GM23338 (cell line): ENCODE data around the gene MAN2A2.

Experiments used
- CREB1 ChIP-seq: fragments of 250-450 bp; sonication (Bioruptor Pico); IDR thresholded peaks from 2 replicates; pipeline ENCODE4 v1.5.0; 2020; ENCODE audit warnings: low read depth, mild to moderate bottlenecking, moderate library complexity
- EZH2 ChIP-seq: fragments of 200-600 bp; sonication (generic); IDR thresholded peaks from one replicate; pipeline ENCODE4 v1.8.0; 2017; ENCODE audit warnings: antibody characterized with exemption, mild to moderate bottlenecking, low read depth; ENCODE audit not compliant: unreplicated experiment
- EZH2phosphoT487 ChIP-seq: fragments of 200-600 bp; sonication (generic); IDR thresholded peaks from one replicate; pipeline ENCODE4 v1.8.1; 2018; ENCODE audit warnings: antibody characterized with exemption; ENCODE audit not compliant: unreplicated experiment
- POLR2AphosphoS5 ChIP-seq: IDR thresholded peaks from 2 replicates; pipeline ENCODE4 v1.6.1; 2016; ENCODE audit warnings: antibody characterized with exemption, low read depth
- REST ChIP-seq: IDR thresholded peaks from one replicate; pipeline ENCODE4 v1.6.1; 2018; ENCODE audit warnings: antibody characterized with exemption; ENCODE audit not compliant: unreplicated experiment
- TF ChIP-seq, protein P1 (sequence below), 2 experiments: fragments of 200-600 bp in 1 of 2; sonication (generic) in 1 of 2; conservative IDR thresholded peaks; 2 replicates each; pipeline versions ENCODE4 v1.5.1 to v1.6.1; 2016 to 2017; ENCODE audit warnings: antibody characterized with exemption in 2 of 2, low read depth in 2 of 2, mild to moderate bottlenecking in 2 of 2, moderate library complexity in 1 of 2

GRCh38 chr15:90959894-90960293 is 56.8 kb downstream of the MAN2A2 start:
- TF ChIP-seq, protein P1, sequence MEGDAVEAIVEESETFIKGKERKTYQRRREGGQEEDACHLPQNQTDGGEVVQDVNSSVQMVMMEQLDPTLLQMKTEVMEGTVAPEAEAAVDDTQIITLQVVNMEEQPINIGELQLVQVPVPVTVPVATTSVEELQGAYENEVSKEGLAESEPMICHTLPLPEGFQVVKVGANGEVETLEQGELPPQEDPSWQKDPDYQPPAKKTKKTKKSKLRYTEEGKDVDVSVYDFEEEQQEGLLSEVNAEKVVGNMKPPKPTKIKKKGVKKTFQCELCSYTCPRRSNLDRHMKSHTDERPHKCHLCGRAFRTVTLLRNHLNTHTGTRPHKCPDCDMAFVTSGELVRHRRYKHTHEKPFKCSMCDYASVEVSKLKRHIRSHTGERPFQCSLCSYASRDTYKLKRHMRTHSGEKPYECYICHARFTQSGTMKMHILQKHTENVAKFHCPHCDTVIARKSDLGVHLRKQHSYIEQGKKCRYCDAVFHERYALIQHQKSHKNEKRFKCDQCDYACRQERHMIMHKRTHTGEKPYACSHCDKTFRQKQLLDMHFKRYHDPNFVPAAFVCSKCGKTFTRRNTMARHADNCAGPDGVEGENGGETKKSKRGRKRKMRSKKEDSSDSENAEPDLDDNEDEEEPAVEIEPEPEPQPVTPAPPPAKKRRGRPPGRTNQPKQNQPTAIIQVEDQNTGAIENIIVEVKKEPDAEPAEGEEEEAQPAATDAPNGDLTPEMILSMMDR (conservative IDR thresholded peaks at IDR 0.05; ENCODE audit: low read depth in 2 of 2) = no peak
- no peak for TF ChIP-seq EZH2phosphoT487
- no peak for TF ChIP-seq CREB1
- no peak for TF ChIP-seq EZH2
- no peak for TF ChIP-seq POLR2AphosphoS5
- TF ChIP-seq REST = no peak
